IMR-90 (cell line): ENCODE results near the gene S100A13. TPM values are rescaled to one million over a fixed set of nuclear protein-coding genes. Genes with fewer than 3 reads are reported as not detected.

ENCODE experiments used
- ATAC-seq: fragments of 200-7000 bp; cut with Tn5 transposase; 2 replicates; pipeline ENCODE4 v1.9.1; 2020; ENCODE audit warnings: low read depth, mild to moderate bottlenecking, moderate library complexity
- BruUV-seq: library from RNA; stranded (reverse); fragments of 400-500 nt; replicated peaks from 2 replicates; lab custom pipeline; 2021; lab: Mats Ljungman, UMichigan
- CTCF ChIA-PET: fragments of 300-600 bp; formaldehyde crosslinking; extraction: SDS; loops from one replicate; lab custom pipeline; 2021; ENCODE audit warnings: antibody characterized with exemption; lab: Yijun Ruan, JAX
- POLR2A ChIA-PET: fragments of 300-600 bp; sonication (Branson Sonifier 250); formaldehyde crosslinking; loops from one replicate; lab custom pipeline; 2022; ENCODE audit warnings: antibody characterized with exemption; ENCODE audit not compliant: unreplicated experiment; lab: Charles Lee
- DNase-seq: peaks from one replicate; pipeline ENCODE4 v3.0.0; 2013
- H2AFZ ChIP-seq: replicated peaks from 2 replicates; pipeline ENCODE3; 2013; ENCODE audit warnings: low read length, mild to moderate bottlenecking; ENCODE audit not compliant: poor library complexity
- H2AK5ac ChIP-seq: 2 replicates; pipeline ENCODE4 v1.6.1; 2013; ENCODE audit warnings: low read depth, low read length, inconsistent platforms
- H2AK9ac ChIP-seq: replicated peaks from 2 replicates; pipeline ENCODE3; 2013; ENCODE audit warnings: mild to moderate bottlenecking, low read depth, low read length, moderate library complexity; ENCODE audit not compliant: poor library complexity
- H2BK120ac ChIP-seq: 2 replicates; pipeline ENCODE4 v1.6.1; 2013; ENCODE audit warnings: low read depth, low read length, inconsistent platforms
- H2BK15ac ChIP-seq: 3 replicates; pipeline ENCODE4 v1.6.1; 2013; ENCODE audit warnings: low read depth, low read length, inconsistent platforms
- H2BK20ac ChIP-seq: 2 replicates; pipeline ENCODE4 v1.6.1; 2013; ENCODE audit warnings: low read depth, mild to moderate bottlenecking, inconsistent platforms, low read length, moderate library complexity
- H2BK5ac ChIP-seq: 2 replicates; pipeline ENCODE4 v1.6.1; 2013; ENCODE audit warnings: mild to moderate bottlenecking, low read depth, low read length, inconsistent platforms; ENCODE audit not compliant: poor library complexity, severe bottlenecking
- H3K14ac ChIP-seq: replicated peaks from 2 replicates; pipeline ENCODE4 v1.6.1; 2013; ENCODE audit warnings: low read depth, low read length, inconsistent platforms
- H3K18ac ChIP-seq: 2 replicates; pipeline ENCODE4 v1.6.1; 2013; ENCODE audit warnings: low read depth, low read length, control low read depth
- H3K23ac ChIP-seq: 2 replicates; pipeline ENCODE4 v1.6.1; 2013; ENCODE audit warnings: low read depth, low read length, inconsistent platforms
- H3K27ac ChIP-seq: 2 replicates; pipeline ENCODE4 v1.5.1; 2013; ENCODE audit warnings: mild to moderate bottlenecking, control low read depth, low read length; ENCODE audit not compliant: insufficient read depth
- H3K27me3 ChIP-seq: 2 replicates; pipeline ENCODE4 v1.6.1; 2013; ENCODE audit warnings: low read length; ENCODE audit not compliant: control insufficient read depth, insufficient read depth
- H3K36me3 ChIP-seq: 2 replicates; pipeline ENCODE4 v1.6.1; 2013; ENCODE audit warnings: low read length, mixed read lengths; ENCODE audit not compliant: control insufficient read depth, insufficient read depth
- H3K4ac ChIP-seq: 2 replicates; pipeline ENCODE4 v1.6.1; 2013; ENCODE audit warnings: low read depth, low read length, inconsistent platforms
- H3K4me1 ChIP-seq: 2 replicates; pipeline ENCODE4 v1.6.1; 2013; ENCODE audit warnings: low read length, mixed read lengths; ENCODE audit not compliant: control insufficient read depth, insufficient read depth
- H3K4me2 ChIP-seq: 2 replicates; pipeline ENCODE4 v1.6.1; 2013; ENCODE audit warnings: low read depth, mild to moderate bottlenecking, control low read depth, low read length, moderate library complexity
- H3K4me3 ChIP-seq: 2 replicates; pipeline ENCODE4 v1.5.1; 2013; ENCODE audit warnings: low read depth, mild to moderate bottlenecking, control low read depth, low read length, moderate library complexity; ENCODE audit not compliant: insufficient read depth
- H3K56ac ChIP-seq: 2 replicates; pipeline ENCODE4 v1.6.1; 2013; ENCODE audit warnings: low read length, inconsistent platforms; ENCODE audit not compliant: insufficient read depth; ENCODE audit errors: extremely low read depth
- H3K79me1 ChIP-seq, 2 experiments: 2 replicates each; pipeline ENCODE4 v1.6.1; 2013; ENCODE audit warnings: low read length in 2 of 2, inconsistent platforms in 1 of 2, low read depth in 1 of 2
- H3K9ac ChIP-seq: 2 replicates; pipeline ENCODE4 v1.6.1; 2013; ENCODE audit warnings: low read depth, low read length, control low read depth
- H3K9me1 ChIP-seq: 2 replicates; pipeline ENCODE4 v1.6.1; 2013; ENCODE audit warnings: low read length, inconsistent platforms; ENCODE audit not compliant: insufficient read depth
- H3K9me3 ChIP-seq: 2 replicates; pipeline ENCODE4 v1.6.1; 2013; ENCODE audit warnings: low read length; ENCODE audit not compliant: control insufficient read depth, insufficient read depth
- H4K20me1 ChIP-seq: 2 replicates; pipeline ENCODE4 v1.6.1; 2013; ENCODE audit warnings: low read length, inconsistent platforms; ENCODE audit not compliant: insufficient read depth
- H4K5ac ChIP-seq: 2 replicates; pipeline ENCODE4 v1.6.1; 2013; ENCODE audit warnings: mild to moderate bottlenecking, low read depth, low read length, control low read depth
- H4K8ac ChIP-seq, 2 experiments: 2 replicates each; pipeline ENCODE4 v1.6.1; 2013; ENCODE audit warnings: low read depth in 2 of 2, low read length in 2 of 2, control low read depth in 1 of 2, inconsistent platforms in 1 of 2
- H4K91ac ChIP-seq: 2 replicates; pipeline ENCODE4 v1.6.1; 2013; ENCODE audit warnings: low read depth, low read length, inconsistent platforms; ENCODE audit not compliant: insufficient read depth
- BHLHE40 ChIP-seq: fragments of 150-350 bp; IDR thresholded peaks from 2 replicates; pipeline ENCODE4 v1.6.1; 2016; ENCODE audit warnings: mild to moderate bottlenecking, low read depth, low read length
- CEBPB ChIP-seq: IDR thresholded peaks from 2 replicates; pipeline ENCODE4 v1.6.1; 2012; ENCODE audit warnings: low read depth, low read length, improper control_type of control experiment
- CHD1 ChIP-seq: IDR thresholded peaks from 2 replicates; pipeline ENCODE4 v1.6.1; 2012; ENCODE audit warnings: low read depth, low read length, improper control_type of control experiment
- ELK1 ChIP-seq: fragments of 150-350 bp; IDR thresholded peaks from 2 replicates; pipeline ENCODE4 v1.6.1; 2016; ENCODE audit warnings: low read depth, mild to moderate bottlenecking, low read length, moderate library complexity, borderline replicate concordance
- FOS ChIP-seq: fragments of 150-350 bp; IDR thresholded peaks from 2 replicates; pipeline ENCODE4 v1.6.1; 2016; ENCODE audit warnings: low read depth, low read length
- MAFK ChIP-seq: IDR thresholded peaks from 2 replicates; pipeline ENCODE4 v1.6.1; 2012; ENCODE audit warnings: low read depth, low read length, improper control_type of control experiment
- MAZ ChIP-seq: IDR thresholded peaks from 2 replicates; pipeline ENCODE4 v1.6.1; 2012; ENCODE audit warnings: low read depth, mild to moderate bottlenecking, low read length, improper control_type of control experiment, moderate library complexity, borderline replicate concordance
- MXI1 ChIP-seq: IDR thresholded peaks from 2 replicates; pipeline ENCODE4 v1.6.1; 2012; ENCODE audit warnings: low read depth, mild to moderate bottlenecking, low read length, moderate library complexity, borderline replicate concordance
- NFE2L2 ChIP-seq: fragments of 150-350 bp; IDR thresholded peaks from 2 replicates; pipeline ENCODE4 v1.6.1; 2016; ENCODE audit warnings: low read depth, mild to moderate bottlenecking, low read length
- POLR2A ChIP-seq: IDR thresholded peaks from 2 replicates; pipeline ENCODE4 v1.6.1; 2012; ENCODE audit warnings: mild to moderate bottlenecking, low read depth, low read length
- RAD21 ChIP-seq: IDR thresholded peaks from 2 replicates; pipeline ENCODE4 v1.6.1; 2012; ENCODE audit warnings: low read length, improper control_type of control experiment
- RCOR1 ChIP-seq: IDR thresholded peaks from 2 replicates; pipeline ENCODE4 v1.6.1; 2012; ENCODE audit warnings: mild to moderate bottlenecking, low read length, improper control_type of control experiment; ENCODE audit not compliant: insufficient replicate concordance
- RFX5 ChIP-seq: IDR thresholded peaks from 2 replicates; pipeline ENCODE4 v1.8.0; 2012; ENCODE audit warnings: low read depth, mild to moderate bottlenecking, low read length, moderate library complexity
- SMC3 ChIP-seq: fragments of 150-350 bp; IDR thresholded peaks from 2 replicates; pipeline ENCODE4 v1.6.1; 2016; ENCODE audit warnings: low read depth, mild to moderate bottlenecking, antibody characterized with exemption, low read length, moderate library complexity
- USF2 ChIP-seq: fragments of 150-350 bp; IDR thresholded peaks from 2 replicates; pipeline ENCODE4 v1.6.1; 2017; ENCODE audit warnings: mild to moderate bottlenecking, antibody characterized with exemption, low read length, low read depth
- WGBS, 2 experiments: methylation state at CpG; one replicate each; pipeline versions ENCODE4 v1.1.5 to v1.1.7; 2013; ENCODE audit warnings: missing lambda C conversion rate in 2 of 2; ENCODE audit not compliant: insufficient read length in 1 of 2; ENCODE audit errors: extremely low coverage in 2 of 2; 5-methylcytosine and 5-hydroxymethylcytosine counted together
- dilution Hi-C: fragments of 300-500 bp; cut with HindIII; formaldehyde crosslinking; loops from one replicate; pipeline ENCODE4 v1.14.3; 2018; ENCODE audit warnings: low sequenced_read_pairs; ENCODE audit not compliant: unreplicated experiment
- in situ Hi-C: fragments of 300-500 bp; cut with MboI; formaldehyde crosslinking; loops from 3 replicates; pipeline ENCODE4 v1.14.3; 2019; ENCODE audit warnings: low sequenced_read_pairs, inconsistent platforms, mixed read lengths
- intact Hi-C: fragments of 100-400 bp; cut with micrococcal nuclease; formaldehyde crosslinking; loops from 2 replicates; pipeline ENCODE4 v1.10.0; 2022
- polyA plus RNA-seq, 3 experiments: library from polyadenylated mRNA; depleted of rRNA; stranded (reverse); fragments of >200 nt; gene quantifications; 2 replicates each; pipeline ENCODE4 v1.2.3, GENCODE V29; 2012; ENCODE audit warnings: low replicate concordance in 1 of 3
- total RNA-seq: library from RNA; depleted of rRNA; stranded (reverse); fragments of >200 nt; gene quantifications from 2 replicates; pipeline ENCODE4 v1.2.3, GENCODE V29; 2012
- TF ChIP-seq, protein P1 (sequence below): conservative IDR thresholded peaks from 2 replicates; pipeline ENCODE4 v1.5.1; 2012; ENCODE audit warnings: mild to moderate bottlenecking, low read depth, low read length, improper control_type of control experiment

Gene S100A13
- total and polyA plus RNA-seq, 2 of the 4 experiments (the other 2 are of a cell fraction) = 122 to 468 TPM

DNA sequence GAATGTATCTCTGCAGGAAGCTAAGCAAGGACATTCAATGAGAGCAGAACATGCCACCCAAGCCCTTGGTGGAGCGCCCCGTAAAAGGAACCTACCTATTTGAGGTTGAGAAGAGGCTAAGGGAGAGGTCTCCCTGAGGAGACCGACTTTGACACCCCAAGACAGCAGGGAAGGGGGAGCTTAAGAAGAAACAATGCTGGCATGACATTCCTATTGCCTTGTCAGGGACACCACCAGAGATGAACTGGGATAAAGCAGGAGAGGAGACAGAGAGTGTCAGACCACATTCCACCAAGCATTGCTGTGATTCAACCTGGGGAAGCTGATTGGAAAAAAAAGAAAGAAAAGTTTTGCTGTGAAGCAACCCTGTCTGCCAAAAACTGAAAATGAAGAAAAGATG lies 48.4 kb downstream of the S100A13 start:
- no peak overlapping the region; the same call in 1 of the 2 replicates for H4K5ac ChIP-seq
- no peak overlapping the region for H2BK15ac ChIP-seq
- peak overlapping the region; percentile 30 for H2AK9ac ChIP-seq
- H3K36me3 ChIP-seq = no peaks in the 10 kb centered on the region
- no peaks in the 10 kb centered on the region for H4K20me1 ChIP-seq
- H2AK5ac ChIP-seq = no peak overlapping the region
- peak overlapping the region; percentile 50; the same call in 1 of the 2 replicates for H2BK20ac ChIP-seq
- H3K27ac ChIP-seq = no peak overlapping the region
- ChIA-PET POLR2A (no interaction called here), CTCF (no interaction called here)
- ATAC-seq = peak; percentile 31
- H3K4ac ChIP-seq = peak overlapping the region; percentile 68
- dilution Hi-C loops = no loop called here
- H3K4me2 ChIP-seq = no peak overlapping the region
- no peak overlapping the region for H3K9ac ChIP-seq
- peak overlapping the region; percentile 79 for H2BK120ac ChIP-seq
- WGBS, 2 experiments = 100% methylated on average over 1 of the region's 3 CpGs; no CpG with 5 or more reads in 1 of the 2 experiments
- H3K18ac ChIP-seq = no peak overlapping the region; the same call in 1 of the 2 replicates
- no peak for DNase-seq
- peak overlapping the region; percentile 50; the same call in 1 of the 2 replicates for H4K91ac ChIP-seq
- H3K4me1 ChIP-seq = peaks cover 12% of the 10 kb centered on the region
- H3K9me3 ChIP-seq = no peaks in the 10 kb centered on the region
- peak overlapping the region; percentile 57; the same call in 1 of the 2 replicates for H3K23ac ChIP-seq
- H3K79me1 ChIP-seq = no peaks in the 10 kb centered on the region
- in situ Hi-C loops = no loop called here
- H3K27me3 ChIP-seq = no peaks in the 10 kb centered on the region
- H3K9me1 ChIP-seq = peaks cover 5% of the 10 kb centered on the region
- no peak overlapping the region for H2BK5ac ChIP-seq
- H4K8ac ChIP-seq = peak overlapping the region in 1 of 2 experiments; percentile 9; a peak in 1 of 4 replicates
- no peak overlapping the region for H3K4me3 ChIP-seq
- no TSS peak for BruUV-seq
- H2AFZ ChIP-seq = peak overlapping the region; percentile 29
- H3K14ac ChIP-seq = peak overlapping the region; percentile 37
- TF ChIP-seq, protein P1, sequence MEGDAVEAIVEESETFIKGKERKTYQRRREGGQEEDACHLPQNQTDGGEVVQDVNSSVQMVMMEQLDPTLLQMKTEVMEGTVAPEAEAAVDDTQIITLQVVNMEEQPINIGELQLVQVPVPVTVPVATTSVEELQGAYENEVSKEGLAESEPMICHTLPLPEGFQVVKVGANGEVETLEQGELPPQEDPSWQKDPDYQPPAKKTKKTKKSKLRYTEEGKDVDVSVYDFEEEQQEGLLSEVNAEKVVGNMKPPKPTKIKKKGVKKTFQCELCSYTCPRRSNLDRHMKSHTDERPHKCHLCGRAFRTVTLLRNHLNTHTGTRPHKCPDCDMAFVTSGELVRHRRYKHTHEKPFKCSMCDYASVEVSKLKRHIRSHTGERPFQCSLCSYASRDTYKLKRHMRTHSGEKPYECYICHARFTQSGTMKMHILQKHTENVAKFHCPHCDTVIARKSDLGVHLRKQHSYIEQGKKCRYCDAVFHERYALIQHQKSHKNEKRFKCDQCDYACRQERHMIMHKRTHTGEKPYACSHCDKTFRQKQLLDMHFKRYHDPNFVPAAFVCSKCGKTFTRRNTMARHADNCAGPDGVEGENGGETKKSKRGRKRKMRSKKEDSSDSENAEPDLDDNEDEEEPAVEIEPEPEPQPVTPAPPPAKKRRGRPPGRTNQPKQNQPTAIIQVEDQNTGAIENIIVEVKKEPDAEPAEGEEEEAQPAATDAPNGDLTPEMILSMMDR = no peak
- TF ChIP-seq CEBPB (no peak), SMC3 (no peak), MXI1 (no peak), POLR2A (no peak), FOS (no peak), MAZ (no peak), RCOR1 (no peak), RFX5 (no peak), RAD21 (no peak), ELK1 (no peak), NFE2L2 (no peak), BHLHE40 (no peak), USF2 (no peak), MAFK (no peak), CHD1 (no peak)
- no peak overlapping the region for H3K56ac ChIP-seq
- intact Hi-C loops = no loop called here
